ENCODE data around the gene JMJD4. TPM values are rescaled to one million over a fixed set of nuclear protein-coding genes. Genes with fewer than 3 reads are reported as not detected.

JMJD4 gene
- total RNA-seq, 1 donor from 2014 or later: 13.4 TPM

DNA sequence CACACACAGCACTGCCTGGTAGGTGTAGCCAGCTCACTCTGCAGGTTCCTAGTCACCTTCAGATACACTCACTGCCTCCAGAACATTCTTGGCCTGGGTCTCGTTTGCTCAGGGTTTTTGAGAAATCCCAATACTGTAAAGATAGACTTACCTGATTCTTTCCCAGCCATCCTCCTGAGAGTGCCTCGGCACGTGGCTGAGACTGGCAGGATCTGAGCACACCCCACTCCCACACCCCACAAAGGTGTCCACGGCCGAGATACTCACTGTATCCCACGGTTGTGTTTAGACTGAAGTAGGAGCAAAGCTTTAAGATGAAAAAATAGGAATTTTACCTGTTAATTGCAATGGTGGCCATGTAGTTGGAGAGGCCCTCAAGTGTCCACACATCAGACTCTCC is 33.5 kb upstream of the JMJD4 start:
- no peaks in the 10 kb centered on the region for H3K9me3 Mint-ChIP-seq (ENCODE audit: unreplicated experiment)
- no peak for TF ChIP-seq CTCF (IDR thresholded peaks at IDR 0.05; ENCODE audit: unreplicated experiment)
- DNase-seq (ENCODE audit: low spot score): no peak
- no peak overlapping the region for H3K4me3 Mint-ChIP-seq (ENCODE audit: unreplicated experiment)
- peaks cover 24% of the 10 kb centered on the region for H3K36me3 Mint-ChIP-seq (ENCODE audit: low read depth, unreplicated experiment)
- no peak overlapping the region for H3K27ac Mint-ChIP-seq (ENCODE audit: unreplicated experiment)
- no peaks in the 10 kb centered on the region for H3K4me1 Mint-ChIP-seq (ENCODE audit: unreplicated experiment)
- H3K27me3 Mint-ChIP-seq (ENCODE audit: unreplicated experiment): peaks cover 2% of the 10 kb centered on the region

DNA sequence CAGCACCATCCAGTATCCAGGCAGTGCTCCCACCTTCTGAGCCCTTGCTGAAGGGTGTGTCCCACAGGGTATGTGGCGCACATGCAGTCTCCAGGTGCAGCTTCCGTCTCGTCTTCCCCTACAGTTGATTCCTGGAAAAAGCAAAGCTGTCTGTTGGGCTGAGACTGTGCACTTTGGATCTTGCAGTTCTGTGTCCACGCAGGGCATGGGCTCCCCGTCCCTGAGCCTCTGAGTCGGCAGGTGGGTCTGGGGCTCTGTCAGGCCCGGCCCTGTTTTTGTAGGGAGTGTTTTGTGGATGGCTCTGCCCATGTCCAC is 33.0 kb upstream of the JMJD4 start:
- no peak overlapping the region for H3K27ac Mint-ChIP-seq (ENCODE audit: unreplicated experiment)
- H3K27me3 Mint-ChIP-seq (ENCODE audit: unreplicated experiment): peaks cover 2% of the 10 kb centered on the region
- no peak for TF ChIP-seq CTCF (IDR thresholded peaks at IDR 0.05; ENCODE audit: unreplicated experiment)
- H3K4me3 Mint-ChIP-seq (ENCODE audit: unreplicated experiment): no peak overlapping the region
- no peak for DNase-seq (ENCODE audit: low spot score)
- H3K4me1 Mint-ChIP-seq (ENCODE audit: unreplicated experiment): no peaks in the 10 kb centered on the region
- H3K9me3 Mint-ChIP-seq (ENCODE audit: unreplicated experiment): no peaks in the 10 kb centered on the region
- H3K36me3 Mint-ChIP-seq (ENCODE audit: low read depth, unreplicated experiment): peaks cover 24% of the 10 kb centered on the region

DNA sequence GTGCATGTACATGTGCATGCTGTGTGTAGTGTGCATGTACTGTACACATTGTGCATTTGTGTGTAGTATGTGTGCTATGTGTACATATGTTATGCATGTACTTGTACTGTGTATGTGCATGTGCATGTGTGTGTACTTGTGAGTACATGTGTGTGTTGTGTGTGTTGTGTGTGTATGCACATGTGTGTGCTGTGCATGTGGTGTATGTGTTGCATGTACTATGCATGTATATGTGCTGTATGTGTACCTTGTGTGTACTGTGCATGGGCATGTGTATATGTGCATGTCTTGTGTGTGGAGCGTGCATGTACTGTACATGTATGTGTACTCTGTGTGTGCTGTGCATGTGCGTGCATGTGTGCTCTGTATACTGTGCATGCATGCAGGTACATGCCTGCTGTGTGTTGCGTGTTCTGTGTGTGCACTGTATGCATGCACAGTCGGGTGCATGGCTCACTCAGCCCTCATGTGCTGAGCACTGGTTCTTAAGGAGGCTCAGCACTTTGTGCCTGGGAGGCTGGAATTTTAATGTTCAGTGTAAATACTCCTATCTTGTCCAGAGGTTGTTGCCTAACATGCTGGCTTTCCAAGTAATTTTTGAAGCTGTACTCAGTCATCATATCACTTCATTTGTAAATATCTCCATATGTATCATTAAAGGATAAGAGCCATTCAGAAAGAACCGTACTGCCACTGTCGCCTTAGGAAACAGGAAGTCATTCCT is 32.5 kb upstream of the JMJD4 start:
- H3K27me3 Mint-ChIP-seq (ENCODE audit: unreplicated experiment): peaks cover 2% of the 10 kb centered on the region
- no peak for TF ChIP-seq CTCF (IDR thresholded peaks at IDR 0.05; ENCODE audit: unreplicated experiment)

GRCh38 chr1:227766653-227767277 is 31.7 kb upstream of the JMJD4 start:
- peaks cover 2% of the 10 kb centered on the region for H3K27me3 Mint-ChIP-seq (ENCODE audit: unreplicated experiment)
- no peaks in the 10 kb centered on the region for H3K4me1 Mint-ChIP-seq (ENCODE audit: unreplicated experiment)
- no peak for DNase-seq (ENCODE audit: low spot score)
- H3K9me3 Mint-ChIP-seq (ENCODE audit: unreplicated experiment): no peaks in the 10 kb centered on the region
- no peak for TF ChIP-seq CTCF (IDR thresholded peaks at IDR 0.05; ENCODE audit: unreplicated experiment)
- H3K36me3 Mint-ChIP-seq (ENCODE audit: low read depth, unreplicated experiment): peaks cover 24% of the 10 kb centered on the region
- no peak overlapping the region for H3K27ac Mint-ChIP-seq (ENCODE audit: unreplicated experiment)
- peak overlapping the region; percentile 31 for H3K4me3 Mint-ChIP-seq (ENCODE audit: unreplicated experiment)

More for the DNA sequence above, 32.5 kb upstream of the JMJD4 start:
- H3K4me3 Mint-ChIP-seq (ENCODE audit: unreplicated experiment): no peak overlapping the region
- no peaks in the 10 kb centered on the region for H3K4me1 Mint-ChIP-seq (ENCODE audit: unreplicated experiment)
- H3K36me3 Mint-ChIP-seq (ENCODE audit: low read depth, unreplicated experiment): peaks cover 24% of the 10 kb centered on the region
- no peak overlapping the region for H3K27ac Mint-ChIP-seq (ENCODE audit: unreplicated experiment)
- H3K9me3 Mint-ChIP-seq (ENCODE audit: unreplicated experiment): no peaks in the 10 kb centered on the region
- DNase-seq (ENCODE audit: low spot score): no peak

DNA sequence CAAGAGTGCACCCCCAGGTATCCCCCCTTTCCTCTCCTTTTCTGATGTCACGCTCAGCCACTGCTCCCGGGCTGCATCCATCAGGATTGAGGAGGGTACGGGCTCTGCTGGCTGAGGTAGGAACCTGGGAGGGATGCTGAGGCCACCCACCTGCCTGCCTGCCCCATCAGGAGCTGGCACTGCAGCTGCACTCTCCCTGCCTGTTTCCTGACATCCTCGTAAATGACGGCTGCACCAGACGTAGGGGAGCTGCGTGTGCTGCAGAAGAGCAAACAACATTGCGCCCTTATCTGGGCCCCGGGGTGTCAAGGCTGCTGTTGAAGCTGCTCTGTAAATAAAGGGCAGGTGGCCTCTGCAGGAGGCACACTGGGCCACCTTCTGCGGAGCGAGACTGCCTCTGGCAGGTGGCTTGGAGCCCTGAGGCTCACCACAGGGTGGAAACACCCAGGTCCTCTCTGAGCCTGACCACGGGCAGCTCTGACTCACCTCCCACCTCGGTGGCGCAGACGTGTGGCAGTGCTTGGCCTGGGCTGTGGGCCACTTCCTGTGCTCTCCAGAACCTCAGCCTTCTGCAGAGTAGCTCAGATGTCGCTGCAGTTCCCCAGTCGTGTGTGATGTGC is 31.0 kb upstream of the JMJD4 start:
- Mint-ChIP-seq H3K4me1 (ENCODE audit: unreplicated experiment) (no peaks in the 10 kb centered on the region), H3K9me3 (ENCODE audit: unreplicated experiment) (no peaks in the 10 kb centered on the region), H3K4me3 (ENCODE audit: unreplicated experiment) (peak overlapping the region; percentile 31), H3K27me3 (ENCODE audit: unreplicated experiment) (peaks cover 2% of the 10 kb centered on the region), H3K36me3 (ENCODE audit: low read depth, unreplicated experiment) (peaks cover 24% of the 10 kb centered on the region), H3K27ac (ENCODE audit: unreplicated experiment) (no peak overlapping the region)
- DNase-seq (ENCODE audit: low spot score): no peak
- TF ChIP-seq CTCF (IDR thresholded peaks at IDR 0.05; ENCODE audit: unreplicated experiment): no peak

Data from endothelial cell (in vitro differentiated cells).